ENCODE data around the gene TVP23C. TPM values are rescaled to one million over a fixed set of nuclear protein-coding genes. Genes with fewer than 3 reads are reported as not detected.

The TVP23C gene
- total and polyA plus RNA-seq, 2 experiments from 2014 or later: 11.3 to 33.4 TPM

DNA sequence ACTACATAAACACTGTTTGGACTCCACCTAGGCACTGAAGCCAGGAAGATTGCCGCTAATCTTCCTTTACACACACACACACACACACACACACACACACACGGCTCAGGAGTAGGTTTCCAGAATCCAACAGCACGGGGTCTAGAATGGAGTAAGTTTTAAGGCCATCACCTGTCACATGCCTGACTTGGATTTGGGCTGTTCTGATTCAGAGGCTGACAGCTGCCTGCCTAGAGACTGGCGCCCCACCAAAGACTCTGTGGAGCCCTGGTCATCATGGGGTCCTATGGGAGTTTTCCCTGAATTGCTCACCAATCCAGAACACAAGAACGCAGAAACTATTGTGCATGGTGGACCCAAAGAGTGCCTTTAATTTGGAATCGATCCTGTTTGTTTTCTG lies 106.8 kb downstream of the TVP23C start:
- no peak for DNase-seq (ENCODE audit: low read depth in 1 of 2, low spot score in 1 of 2)
- Histone ChIP-seq H3K27me3 (no peaks in the 10 kb centered on the region), H3K4me1 (ENCODE audit: low read depth) (no peaks in the 10 kb centered on the region), H3K27ac (no peak overlapping the region), H3K4me3 (no peak overlapping the region), H3K36me3 (no peaks in the 10 kb centered on the region), H3K9me3 (ENCODE audit: low read depth) (no peaks in the 10 kb centered on the region)
- TF ChIP-seq, protein P1, sequence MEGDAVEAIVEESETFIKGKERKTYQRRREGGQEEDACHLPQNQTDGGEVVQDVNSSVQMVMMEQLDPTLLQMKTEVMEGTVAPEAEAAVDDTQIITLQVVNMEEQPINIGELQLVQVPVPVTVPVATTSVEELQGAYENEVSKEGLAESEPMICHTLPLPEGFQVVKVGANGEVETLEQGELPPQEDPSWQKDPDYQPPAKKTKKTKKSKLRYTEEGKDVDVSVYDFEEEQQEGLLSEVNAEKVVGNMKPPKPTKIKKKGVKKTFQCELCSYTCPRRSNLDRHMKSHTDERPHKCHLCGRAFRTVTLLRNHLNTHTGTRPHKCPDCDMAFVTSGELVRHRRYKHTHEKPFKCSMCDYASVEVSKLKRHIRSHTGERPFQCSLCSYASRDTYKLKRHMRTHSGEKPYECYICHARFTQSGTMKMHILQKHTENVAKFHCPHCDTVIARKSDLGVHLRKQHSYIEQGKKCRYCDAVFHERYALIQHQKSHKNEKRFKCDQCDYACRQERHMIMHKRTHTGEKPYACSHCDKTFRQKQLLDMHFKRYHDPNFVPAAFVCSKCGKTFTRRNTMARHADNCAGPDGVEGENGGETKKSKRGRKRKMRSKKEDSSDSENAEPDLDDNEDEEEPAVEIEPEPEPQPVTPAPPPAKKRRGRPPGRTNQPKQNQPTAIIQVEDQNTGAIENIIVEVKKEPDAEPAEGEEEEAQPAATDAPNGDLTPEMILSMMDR (IDR thresholded peaks at IDR 0.05; ENCODE audit: low read depth, low read length): no peak

DNA sequence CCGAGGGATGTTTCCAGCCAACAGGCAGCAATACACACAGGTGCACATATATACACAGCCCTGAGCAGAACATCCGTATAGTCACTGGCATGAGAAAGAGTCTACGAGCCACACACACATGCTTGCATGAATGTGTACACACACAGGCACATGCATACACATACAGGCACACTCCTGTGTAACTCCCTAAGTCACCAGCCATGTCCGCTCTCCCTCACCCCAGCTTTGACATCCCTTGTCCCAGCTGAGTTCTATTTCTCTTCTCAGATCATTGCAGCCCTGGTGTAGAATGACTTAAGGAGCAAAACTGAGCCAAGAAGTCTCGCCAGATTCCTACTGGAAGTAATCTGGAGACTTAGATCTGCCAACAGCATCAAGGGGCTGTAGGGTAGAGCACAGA lies 108.9 kb downstream of the TVP23C start:
- TF ChIP-seq, protein P1 (IDR thresholded peaks at IDR 0.05; ENCODE audit: low read depth, low read length): no peak
- Histone ChIP-seq H3K27ac (no peak overlapping the region), H3K36me3 (no peaks in the 10 kb centered on the region), H3K4me3 (no peak overlapping the region), H3K27me3 (no peaks in the 10 kb centered on the region), H3K9me3 (ENCODE audit: low read depth) (no peaks in the 10 kb centered on the region), H3K4me1 (ENCODE audit: low read depth) (no peaks in the 10 kb centered on the region)
- no peak for DNase-seq (ENCODE audit: low read depth in 1 of 2, low spot score in 1 of 2)

DNA sequence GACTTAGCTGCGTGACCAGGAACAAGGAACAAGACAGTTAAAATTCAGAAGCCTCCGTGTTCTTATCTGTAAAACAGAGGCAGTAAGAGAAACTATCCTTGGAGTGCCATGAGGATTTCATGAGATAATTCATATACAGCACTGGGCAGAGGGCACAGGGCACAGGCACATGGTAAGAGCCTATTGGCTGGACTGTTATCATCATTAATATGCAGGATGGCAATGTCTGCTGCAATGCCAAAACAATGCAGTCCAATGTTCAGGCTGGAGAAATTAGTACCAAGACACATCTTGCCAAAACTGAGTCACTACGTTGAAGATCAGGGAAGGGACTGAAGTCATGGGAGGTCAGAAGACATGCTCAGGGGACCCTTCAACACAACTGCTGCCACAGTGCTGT lies 109.5 kb downstream of the TVP23C start:
- no peak overlapping the region for H3K27ac ChIP-seq
- no peak for DNase-seq (ENCODE audit: low read depth in 1 of 2, low spot score in 1 of 2)
- no peaks in the 10 kb centered on the region for H3K27me3 ChIP-seq
- TF ChIP-seq, protein P1 (IDR thresholded peaks at IDR 0.05; ENCODE audit: low read depth, low read length): no peak
- no peaks in the 10 kb centered on the region for H3K9me3 ChIP-seq (ENCODE audit: low read depth)
- H3K4me3 ChIP-seq: no peak overlapping the region
- H3K36me3 ChIP-seq: no peaks in the 10 kb centered on the region
- no peaks in the 10 kb centered on the region for H3K4me1 ChIP-seq (ENCODE audit: low read depth)

DNA sequence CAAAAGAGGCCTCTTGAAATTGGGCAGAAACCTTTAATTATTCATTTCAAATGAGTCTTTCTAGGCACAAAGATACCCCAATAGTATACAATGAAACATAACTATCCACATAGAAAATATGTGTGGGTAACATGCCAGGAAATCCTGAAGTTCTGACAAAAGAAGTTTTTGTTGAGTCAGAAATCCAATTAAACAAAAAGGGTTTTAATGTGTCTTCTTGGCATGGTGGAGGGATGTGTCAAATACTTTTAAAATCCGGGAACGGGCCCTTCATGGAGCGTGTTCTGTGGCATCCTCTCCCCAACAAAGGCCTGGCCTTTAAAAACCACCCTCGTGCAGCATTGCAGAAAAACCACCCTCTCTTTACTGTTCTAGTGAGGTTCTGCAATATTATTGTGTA lies 110.0 kb downstream of the TVP23C start:
- DNase-seq (ENCODE audit: low read depth in 1 of 2, low spot score in 1 of 2): no peak
- Histone ChIP-seq H3K27me3 (no peaks in the 10 kb centered on the region), H3K4me1 (ENCODE audit: low read depth) (no peaks in the 10 kb centered on the region), H3K4me3 (no peak overlapping the region), H3K9me3 (ENCODE audit: low read depth) (no peaks in the 10 kb centered on the region), H3K36me3 (no peaks in the 10 kb centered on the region), H3K27ac (no peak overlapping the region)
- TF ChIP-seq, protein P1 (IDR thresholded peaks at IDR 0.05; ENCODE audit: low read depth, low read length): no peak

DNA sequence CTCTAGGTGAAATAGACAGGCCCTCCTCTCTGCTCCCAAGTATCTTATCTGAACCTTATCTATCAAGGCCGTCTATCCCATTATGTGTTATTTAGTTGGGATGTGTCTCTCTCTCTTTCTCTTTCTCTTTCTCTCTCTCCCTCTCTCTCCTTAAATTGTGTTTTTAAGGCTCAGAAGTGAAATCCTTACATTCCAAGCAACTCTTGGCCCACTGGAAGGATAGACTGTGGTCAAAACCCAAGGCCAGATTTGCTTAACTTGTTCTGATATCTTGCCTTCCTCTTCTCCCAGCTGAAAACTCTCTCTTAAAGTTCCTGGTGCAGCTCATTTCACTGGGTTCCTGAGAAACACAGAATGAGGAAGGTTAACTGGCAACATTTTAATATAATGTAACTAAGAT lies 110.5 kb downstream of the TVP23C start:
- H3K27me3 ChIP-seq: no peaks in the 10 kb centered on the region
- no peaks in the 10 kb centered on the region for H3K4me1 ChIP-seq (ENCODE audit: low read depth)
- H3K4me3 ChIP-seq: no peak overlapping the region
- no peak overlapping the region for H3K27ac ChIP-seq
- DNase-seq (ENCODE audit: low read depth in 1 of 2, low spot score in 1 of 2): peak in 1 of 2 donors; percentile 55
- no peaks in the 10 kb centered on the region for H3K36me3 ChIP-seq
- TF ChIP-seq, protein P1 (IDR thresholded peaks at IDR 0.05; ENCODE audit: low read depth, low read length): no peak
- no peaks in the 10 kb centered on the region for H3K9me3 ChIP-seq (ENCODE audit: low read depth)

Other genes with a start within 250 kb of the TVP23C start
- gene TEKT3, start 221.9 kb downstream of the TVP23C start, total RNA-seq: 0.07 and 0.12 TPM in 2 replicates
- gene TEKT3, start 221.9 kb downstream of the TVP23C start, polyA plus RNA-seq: 1.2 TPM in 1 of 2 replicates, not detected in the other
- 4.8 and 14.4 TPM in 2 replicates for gene CDRT4, start 95.9 kb downstream of the TVP23C start, total RNA-seq
- 5.6 and 6.0 TPM in 2 replicates for gene CDRT4, start 95.9 kb downstream of the TVP23C start, polyA plus RNA-seq
- gene FBXW10B, start 56.2 kb upstream of the TVP23C start, total RNA-seq: 1.1 TPM in 1 of 2 replicates, not detected in the other
- 0.21 and 0.62 TPM in 2 replicates for gene FBXW10B, start 56.2 kb upstream of the TVP23C start, polyA plus RNA-seq
- gene TRIM16, start 120.8 kb upstream of the TVP23C start, total RNA-seq: 42.4 and 48.8 TPM in 2 replicates
- 20.6 and 27.6 TPM in 2 replicates for gene TRIM16, start 120.8 kb upstream of the TVP23C start, polyA plus RNA-seq
- gene ZNF286A, start 136.3 kb upstream of the TVP23C start, total RNA-seq: 50.9 and 78.7 TPM in 2 replicates
- gene ZNF286A, start 136.3 kb upstream of the TVP23C start, polyA plus RNA-seq: 26.1 and 46.7 TPM in 2 replicates
- gene TBC1D26, start 168.8 kb upstream of the TVP23C start, total RNA-seq: 2.2 and 2.6 TPM in 2 replicates
- 2.5 and 8.9 TPM in 2 replicates for gene TBC1D26, start 168.8 kb upstream of the TVP23C start, polyA plus RNA-seq

Data from cardiac muscle cell (in vitro differentiated cells and primary cell).